ENCODE data around the gene HIVEP2.

HIVEP2 gene

DNA sequence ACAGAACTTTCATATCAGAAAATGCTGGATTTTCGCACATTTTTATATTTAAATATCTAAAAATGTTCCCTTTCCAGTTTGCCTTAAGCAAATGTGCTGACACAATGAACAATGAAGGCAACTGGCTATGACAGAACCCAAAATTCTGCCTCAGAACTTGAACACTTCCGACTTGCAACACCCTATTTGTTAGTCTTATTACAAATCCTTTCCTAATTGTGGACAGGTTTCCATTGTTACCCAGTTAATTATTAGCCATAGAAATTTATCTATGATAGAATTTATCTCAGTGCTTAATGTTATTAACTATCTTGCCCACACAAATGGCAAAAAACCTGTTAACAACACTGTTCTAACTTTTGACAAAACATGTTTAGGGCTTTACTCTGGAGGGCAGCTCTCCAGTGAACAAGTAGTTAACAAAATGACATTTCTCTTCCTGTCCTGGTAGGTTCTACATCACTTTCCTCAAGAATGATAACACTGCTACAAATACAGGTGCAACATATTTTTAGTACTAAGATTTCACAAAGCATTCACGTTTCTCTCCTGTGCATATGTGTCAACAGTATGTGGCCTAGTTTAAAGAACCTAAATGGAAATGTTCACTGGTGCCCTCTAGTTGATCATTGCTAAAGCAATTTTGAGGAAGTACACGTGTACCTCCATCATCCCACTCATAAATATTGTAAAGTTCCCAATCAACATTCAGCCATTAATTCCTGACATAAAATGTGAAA lies 58.4 kb downstream of the HIVEP2 start:
- no peak for DNase-seq

DNA sequence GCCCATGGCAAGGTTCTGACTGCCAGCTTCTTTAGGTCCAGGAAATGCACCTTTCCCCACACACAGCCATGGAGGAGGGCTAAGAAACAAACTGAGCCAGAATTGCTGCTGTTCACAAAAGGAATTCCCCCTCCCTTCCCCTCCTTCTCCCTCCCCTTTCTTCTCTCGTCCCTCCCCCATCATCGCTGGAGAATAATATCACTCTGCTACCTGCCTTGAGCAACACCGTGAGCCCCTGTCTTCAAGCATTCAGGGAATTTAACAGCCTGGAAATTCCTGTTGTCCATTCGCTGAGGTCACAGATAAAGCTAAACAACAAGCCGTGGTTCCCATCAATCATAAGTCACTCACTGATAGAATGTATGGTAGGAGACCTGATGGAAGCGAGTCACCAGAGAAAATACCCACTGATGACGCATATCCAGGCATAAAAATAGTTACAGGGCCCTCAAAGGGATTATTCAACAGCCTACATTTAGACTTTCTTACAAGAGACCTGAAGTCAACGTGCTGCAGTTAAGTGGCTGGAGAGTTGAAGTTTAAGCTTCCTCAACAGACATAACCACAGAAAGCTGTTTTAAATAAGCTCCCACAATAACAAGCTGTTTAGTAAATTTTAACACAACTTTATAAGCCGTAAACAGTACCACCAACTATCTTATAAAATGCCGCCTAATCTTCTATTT lies 59.7 kb downstream of the HIVEP2 start:
- no peak for DNase-seq

DNA sequence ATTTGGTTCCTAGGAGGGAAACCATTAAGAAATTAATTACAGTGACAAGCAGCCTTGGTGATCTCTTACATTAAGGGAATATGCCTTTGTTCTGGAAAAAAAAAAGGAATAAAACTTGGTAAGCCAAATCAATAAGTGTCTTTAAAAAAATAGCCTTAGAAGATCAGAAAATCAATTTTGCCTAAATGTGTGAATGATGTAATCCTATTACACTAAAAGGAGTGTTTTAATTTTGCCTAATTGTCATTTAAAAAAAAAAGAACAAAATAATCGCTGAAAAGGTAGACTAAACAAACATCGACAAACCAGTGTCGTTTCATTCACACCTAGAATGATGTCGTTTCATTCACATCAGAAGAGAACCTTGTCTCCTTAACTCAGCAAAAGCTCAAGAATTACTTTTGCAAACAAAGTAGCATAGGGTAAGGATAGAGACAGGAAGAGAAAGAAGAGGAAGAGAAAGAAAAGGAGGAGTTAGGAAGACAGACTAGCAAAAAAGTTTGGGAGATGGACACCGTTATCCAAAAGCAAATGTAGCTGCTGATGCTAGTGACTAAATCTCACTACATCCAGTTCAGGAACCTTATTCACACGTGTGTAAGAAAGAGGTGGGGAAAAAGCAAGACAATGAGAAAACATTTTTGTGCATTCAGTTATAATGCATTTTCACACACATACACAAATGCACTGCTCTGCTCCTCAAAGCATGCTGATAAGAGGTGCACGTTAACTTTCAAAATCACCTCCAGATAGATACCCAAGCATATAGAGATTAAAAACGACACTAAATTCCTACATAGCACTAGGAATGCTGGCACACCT lies 60.6 kb downstream of the HIVEP2 start:
- no peak for DNase-seq

DNA sequence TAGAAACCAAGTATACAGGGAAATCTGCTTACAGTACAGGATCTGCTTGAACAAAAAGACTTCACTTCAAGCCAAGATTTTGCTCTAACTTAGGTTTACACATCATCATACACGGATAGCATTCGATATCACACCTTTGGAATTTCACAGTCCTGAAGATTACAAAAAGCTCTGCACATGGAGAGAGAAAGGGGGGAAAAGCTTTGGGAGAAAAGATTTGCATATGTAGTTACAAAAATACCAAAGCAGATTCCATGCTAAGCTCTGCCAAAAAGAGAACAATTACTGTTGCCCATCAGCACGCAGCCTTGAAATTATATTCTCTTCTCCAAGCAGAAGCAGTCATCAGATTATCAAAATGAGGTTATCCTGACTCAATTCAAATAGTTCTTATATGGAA lies 62.0 kb downstream of the HIVEP2 start:
- no peak for DNase-seq

DNA sequence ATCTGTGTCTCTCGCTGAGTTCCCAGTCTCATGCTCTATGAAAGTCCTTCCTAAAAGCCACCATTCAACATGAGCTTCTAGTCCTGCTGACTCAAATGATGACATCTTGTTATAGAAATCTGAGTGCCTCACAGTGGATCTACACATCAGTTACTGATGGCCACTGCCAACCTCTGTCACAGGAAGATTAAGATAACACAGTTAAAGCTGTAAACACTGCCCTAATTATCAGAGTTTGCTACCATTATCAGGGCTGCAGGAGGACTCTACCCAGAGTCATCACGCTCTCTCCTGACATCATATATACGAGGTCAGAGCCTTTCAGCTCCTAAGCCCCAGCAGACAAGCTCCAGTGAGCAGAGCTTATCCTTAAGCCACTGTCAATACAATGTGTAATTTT lies 63.2 kb downstream of the HIVEP2 start:
- no peak for DNase-seq

DNA sequence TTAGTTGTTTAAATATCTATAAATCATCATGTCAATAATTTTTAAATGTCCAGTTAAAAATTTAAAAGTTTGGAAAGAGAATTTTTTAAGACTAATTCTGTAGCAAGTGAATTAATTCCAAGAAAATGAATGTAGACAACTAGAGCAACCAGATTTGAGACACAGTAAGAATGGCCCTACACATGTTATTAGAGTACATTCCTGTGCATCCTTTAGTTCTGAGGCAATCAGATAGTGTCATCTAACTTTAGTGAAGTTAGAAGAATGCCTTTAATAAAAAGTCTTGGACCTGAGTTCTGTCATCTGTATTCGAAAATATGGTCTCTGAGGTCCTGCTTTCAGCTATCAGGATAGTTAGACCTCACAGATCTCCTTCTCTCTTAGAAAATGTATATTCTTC lies 63.7 kb downstream of the HIVEP2 start:
- DNase-seq: no peak

DNA sequence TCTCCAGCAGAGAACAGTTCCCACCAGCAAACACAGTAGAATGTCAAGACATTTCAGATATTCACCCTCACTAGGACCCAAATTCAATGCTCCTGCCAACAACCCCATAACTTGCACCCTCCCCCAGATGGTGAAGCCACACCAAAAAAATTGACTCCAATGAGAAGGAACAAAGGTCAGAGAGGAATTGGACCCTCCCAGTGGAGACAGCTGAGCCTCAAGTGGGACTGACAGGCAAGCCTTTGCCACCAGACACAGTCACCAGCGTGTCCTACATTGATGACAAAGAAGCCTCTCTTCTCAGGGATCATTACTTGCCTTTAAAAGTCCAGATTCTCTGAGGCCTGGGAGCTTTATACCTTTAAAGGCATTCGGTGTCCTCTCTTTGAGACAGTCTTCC lies 64.8 kb downstream of the HIVEP2 start:
- DNase-seq: no peak

DNA sequence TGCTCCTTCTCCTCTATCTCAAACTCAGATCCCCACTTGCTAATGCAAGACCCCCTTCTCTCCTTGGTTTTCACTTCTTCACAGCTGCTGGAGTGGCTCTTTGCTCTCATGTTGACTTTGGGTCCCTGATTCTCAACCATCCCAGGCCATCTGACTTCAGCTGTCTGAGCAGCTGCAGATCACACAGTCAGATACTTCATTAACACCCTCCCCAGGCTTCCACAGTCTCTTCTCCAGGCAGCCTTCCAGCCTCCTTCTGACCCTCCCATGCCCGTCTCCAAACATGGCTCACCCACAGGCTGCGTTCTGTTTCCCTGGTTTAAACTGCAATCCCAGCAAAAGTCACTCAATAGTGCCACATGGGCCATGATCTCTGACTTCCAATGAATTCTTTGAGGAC lies 65.4 kb downstream of the HIVEP2 start:
- DNase-seq: no peak

DNA sequence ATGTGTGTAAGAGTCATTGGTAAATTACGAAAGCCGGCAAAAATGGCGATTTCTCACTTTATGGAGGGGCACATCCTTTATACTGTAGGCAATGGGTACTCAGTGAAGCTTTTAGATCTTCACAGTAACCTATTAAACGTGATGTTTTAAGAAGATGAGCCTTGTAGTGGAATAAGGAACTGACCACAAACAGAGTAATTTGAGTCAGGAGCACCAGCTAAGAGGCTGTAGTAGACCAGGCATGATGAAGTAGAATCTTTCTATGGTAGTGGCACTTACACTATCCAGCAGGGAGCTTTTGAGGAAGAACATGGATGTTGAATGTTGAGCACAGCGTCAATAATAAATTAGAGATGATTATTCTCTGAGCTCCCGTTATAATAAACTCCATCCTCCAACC lies 65.9 kb downstream of the HIVEP2 start:
- DNase-seq: no peak

DNA sequence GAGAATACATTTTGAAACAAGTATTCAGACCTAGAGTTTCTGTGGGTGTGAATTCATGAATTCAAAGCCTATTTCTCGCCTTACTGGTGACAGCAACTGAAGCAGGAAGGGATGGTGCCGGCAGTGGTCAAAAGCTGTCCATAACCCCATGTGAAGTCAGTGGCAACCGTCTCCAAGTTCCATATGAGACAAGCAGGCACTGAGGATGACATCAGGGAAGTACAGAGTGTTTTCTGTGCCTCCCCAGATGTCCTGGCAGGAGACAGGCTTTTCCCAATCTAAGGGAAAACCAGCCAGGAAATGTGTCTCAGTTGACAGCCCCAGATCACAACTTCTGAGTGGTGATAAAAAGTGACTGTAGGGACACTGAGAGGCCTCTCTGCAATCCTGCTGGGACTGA lies 66.6 kb downstream of the HIVEP2 start:
- no peak for DNase-seq

DNA sequence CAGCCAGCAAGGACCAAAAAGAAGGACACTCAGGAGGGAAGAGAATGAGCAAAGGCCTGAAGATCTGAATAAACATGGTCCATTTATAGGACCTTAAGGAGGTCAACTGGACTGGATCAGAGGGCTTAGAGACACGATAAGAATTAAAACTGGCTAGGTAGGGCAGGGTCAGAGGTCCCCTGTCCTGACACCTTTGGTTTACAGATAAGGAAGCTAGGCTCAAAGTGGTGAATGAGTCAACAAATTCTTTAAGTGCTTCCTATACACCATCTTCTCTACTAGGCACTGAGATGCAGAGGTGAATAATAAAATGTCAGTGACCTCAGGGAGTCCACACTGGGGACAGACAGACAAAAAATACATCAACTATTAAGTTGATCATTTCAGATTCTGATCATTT lies 70.3 kb downstream of the HIVEP2 start:
- no peak for DNase-seq

DNA sequence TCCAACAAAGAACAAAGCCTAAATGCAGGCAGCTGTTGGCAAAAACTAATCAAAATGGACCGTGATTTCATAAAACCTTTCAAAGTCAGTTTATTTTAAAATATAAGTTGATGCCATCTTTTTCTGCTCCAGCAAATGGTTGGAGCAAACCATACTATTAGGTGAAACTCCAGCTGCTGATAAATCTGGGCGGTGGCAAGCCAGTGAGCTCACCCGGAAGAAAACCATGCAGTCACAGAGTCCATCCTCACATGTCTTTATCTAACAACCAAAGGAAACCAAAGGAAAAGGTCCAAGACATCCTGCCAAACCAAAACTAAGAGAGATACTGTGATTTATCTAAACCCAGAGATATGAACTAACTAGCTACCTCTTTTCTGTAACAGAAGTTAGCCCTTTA lies 72.6 kb downstream of the HIVEP2 start:
- no peak for DNase-seq

DNA sequence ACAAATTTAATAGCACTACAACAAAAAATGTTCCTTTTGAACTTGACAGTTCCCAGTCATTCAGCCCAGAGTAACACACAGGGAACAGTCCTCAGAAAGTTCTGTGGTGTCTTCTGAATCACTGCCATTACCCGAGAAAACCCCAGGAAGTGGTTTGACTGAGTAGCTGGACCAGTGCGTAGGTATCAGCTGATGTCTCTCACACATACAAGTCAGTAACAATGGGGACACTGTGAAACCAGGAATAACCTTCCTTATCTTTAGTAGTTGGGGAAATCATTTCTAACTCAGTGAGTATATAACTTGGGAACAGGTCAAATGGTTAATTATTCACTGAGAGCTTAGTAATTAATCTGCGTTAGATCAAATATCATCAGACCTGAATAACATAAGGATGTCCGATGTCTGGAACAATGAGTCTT lies 73.1 kb downstream of the HIVEP2 start:
- no peak for DNase-seq

DNA sequence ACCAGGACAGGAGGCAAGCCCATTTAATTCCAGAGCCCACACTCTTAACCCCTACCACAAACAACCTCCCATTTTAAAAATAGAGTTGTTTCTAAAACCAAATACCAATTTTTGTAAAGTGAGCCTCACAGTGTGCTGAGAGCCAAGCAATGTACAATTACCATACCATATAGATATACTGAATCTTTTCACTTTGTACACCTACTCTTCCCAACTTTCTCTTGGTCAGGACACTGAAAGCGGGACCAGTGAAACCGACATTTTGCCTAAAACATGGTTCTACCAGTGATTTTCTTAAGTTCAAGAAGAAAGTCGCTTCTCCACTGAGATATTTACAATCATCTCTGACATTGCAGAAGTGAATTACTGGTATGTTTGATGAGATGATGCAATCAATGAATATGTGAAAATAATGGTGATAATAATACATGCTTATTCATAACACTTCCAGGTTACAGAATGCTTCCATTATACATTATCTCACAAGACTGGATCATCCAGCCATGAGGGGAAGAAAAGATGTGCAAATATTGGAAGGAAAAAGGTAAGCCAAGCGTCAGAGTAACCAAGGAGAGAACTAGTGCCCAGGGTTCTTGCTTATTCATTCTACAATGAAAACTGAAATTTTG lies 74.1 kb downstream of the HIVEP2 start:
- no peak for DNase-seq

DNA sequence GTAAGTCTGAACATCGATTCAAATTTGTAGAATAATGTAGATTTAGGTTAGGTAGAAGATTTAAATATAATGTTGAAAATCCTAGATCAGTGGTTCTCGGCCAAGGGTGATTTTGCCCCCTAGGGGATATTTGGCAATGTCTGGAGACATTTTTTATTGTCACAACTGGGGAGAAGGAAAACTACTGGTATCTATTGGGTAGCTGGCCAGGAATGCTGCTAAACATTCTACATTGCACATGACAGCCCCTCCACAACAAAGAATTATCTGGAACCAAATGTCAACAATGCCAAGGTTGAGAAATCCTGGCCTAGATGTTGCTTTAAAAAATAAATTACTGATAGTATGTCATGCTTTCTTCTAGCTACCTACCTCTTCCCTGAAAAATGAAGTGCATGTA lies 76.1 kb downstream of the HIVEP2 start:
- no peak for DNase-seq

DNA sequence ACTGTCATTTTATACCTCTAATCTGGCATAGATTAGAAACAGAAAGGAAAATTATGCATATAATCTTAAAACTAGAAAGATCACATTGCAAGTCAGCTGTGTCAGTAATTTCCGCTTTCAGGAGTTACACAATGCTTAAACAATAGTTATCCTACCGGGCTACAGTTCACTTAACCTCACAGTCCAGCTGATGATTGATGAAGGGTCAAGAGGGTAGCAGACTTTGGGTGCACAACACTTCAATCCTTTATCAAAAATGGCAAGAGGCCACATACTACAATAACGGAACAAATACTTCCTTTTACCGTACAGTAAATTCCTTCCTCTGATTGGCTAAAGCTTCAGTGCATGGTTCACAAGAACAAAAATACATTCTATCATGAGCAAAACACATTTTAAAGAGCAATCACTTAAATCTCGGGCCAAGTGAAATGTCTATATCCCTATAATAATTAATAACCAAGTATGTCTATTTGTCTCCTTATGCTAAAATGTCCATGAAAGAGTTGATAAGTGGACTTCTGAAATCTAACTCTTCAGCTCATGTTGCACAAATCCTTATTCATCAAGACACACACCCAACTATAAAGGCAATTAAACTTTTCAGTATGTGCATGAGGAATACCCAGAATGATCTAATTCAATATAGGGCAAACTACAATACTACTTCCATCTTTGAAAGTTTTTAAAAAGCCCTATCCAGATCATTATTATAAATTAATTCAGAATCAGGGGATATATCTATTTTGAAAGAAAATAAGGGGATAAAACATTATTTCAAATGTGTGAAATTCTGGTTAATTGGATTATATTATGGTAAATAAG lies 76.8 kb downstream of the HIVEP2 start:
- DNase-seq: no peak

DNA sequence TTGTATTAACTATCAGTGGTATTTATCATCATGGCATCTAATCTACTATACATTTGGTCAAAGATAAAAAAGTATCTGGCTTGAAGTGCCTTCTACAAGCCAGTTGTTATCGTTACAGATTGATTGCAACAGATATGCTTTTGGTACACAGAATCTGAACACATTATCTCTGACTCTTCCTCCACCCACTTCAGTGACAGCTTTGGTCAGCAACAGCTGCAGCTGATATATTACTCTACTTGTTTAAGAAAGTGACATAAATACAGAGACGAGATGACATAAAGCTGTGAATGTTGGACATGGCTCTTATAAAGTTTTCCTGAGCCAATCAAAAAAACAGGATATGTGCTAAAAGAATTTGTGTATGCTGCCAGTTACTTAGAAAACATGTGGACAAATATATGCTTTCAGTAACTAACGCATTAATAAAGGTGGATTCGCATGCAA lies 77.6 kb downstream of the HIVEP2 start:
- no peak for DNase-seq

DNA sequence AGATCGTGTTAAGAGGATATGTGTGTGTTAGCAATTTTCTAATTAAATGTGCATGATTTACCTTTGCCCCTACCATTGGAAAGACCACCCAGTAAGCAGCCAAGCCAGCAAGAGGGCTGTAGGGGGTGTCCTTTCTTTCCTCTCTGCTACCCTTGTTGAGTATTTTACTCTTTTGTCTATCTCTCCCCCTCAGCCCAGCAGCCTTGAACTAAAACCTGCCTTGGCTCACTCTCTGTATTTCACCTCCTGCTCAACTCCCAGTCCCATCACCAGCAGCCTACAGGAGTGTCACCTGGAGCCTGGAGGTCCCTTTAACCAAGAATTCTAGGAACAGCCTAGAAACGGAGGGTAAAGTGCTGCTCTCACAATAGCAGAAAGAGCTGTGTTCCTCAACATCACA lies 81.0 kb downstream of the HIVEP2 start:
- DNase-seq: no peak

DNA sequence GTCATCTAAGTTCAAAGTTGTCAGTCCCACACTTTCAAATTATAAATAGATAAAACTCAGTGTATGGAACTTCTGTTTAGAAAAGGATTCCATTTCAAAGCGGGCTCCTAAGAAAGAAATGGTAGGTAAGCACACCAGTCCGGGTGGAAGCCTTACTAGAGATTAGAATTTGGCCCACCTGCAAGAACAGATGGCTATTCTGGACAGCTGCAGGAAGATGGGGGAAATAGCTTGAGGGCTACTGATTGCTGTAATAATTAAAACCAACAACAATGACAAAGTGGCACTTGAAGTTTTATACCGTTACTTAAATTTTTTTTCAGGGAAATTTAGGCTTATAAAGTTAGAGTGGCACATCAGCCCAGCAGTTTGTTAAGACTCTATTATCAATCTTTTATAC lies 83.3 kb downstream of the HIVEP2 start:
- DNase-seq: no peak

DNA sequence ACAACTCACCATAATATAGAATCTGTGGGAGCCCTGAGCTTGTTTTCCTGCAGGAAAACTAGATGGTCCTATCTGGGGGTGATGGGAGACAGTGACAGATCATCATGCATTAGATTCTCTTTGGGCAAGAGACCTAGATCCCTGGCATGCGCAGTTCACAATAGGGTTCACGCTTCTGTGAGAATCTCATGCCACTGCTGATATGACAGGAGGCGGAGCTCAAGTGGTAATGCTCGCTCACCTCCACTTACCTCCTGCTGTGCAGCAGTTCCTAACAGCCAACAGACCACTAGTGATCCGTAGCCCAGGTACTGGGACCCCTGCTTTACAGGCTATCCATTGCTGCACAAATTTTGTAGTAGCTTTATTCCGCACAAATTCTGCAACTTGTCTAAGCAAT lies 84.5 kb downstream of the HIVEP2 start:
- no peak for DNase-seq

DNA sequence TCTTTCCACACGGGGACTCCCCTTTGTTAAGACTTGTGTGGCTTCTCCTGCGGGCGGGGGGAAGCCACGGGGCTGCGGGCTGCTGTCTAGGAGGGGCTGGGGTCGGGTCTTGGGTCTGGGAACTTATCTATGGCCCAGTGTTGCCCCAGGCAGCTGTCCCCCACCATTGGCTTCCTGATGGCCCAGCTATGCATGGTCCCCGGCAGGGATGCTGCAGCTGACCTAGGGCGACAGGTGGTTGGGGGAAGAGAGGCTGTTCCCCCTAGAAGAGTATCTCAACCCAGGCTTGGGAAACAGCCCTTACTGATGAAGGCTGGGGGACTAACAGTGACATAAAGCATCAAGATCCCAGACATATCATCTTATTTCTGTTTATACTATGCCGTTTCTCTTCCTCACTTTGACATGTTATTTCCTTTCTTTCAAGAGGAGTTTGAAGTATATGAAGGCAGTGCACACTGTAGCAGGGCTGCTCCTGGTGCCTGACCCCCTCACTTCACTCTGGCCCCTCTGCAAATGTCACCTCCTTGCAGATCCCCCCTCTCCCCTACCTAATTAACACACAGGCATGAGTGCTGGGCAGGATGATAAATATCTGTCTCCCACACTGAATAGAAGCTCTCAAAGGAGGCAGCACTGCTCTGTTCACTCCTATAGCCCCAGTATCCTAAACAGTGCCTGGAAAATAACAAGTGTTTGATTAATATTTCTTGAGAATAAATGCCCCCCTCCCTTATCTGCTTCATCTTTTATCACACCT lies 87.0 kb downstream of the HIVEP2 start:
- no peak for DNase-seq

Data from GDM1 (cell line).